Heart right ventricle (tissue), 16 donors: ENCODE data around the gene RCHY1. TPM values are rescaled to one million over a fixed set of nuclear protein-coding genes. Genes with fewer than 3 reads are reported as not detected.

ENCODE experiments used
- ATAC-seq, 8 donors: fragments of 200-7000 bp; cut with Tn5 transposase; one replicate each; pipeline ENCODE4 v1.9.1; 2020; ENCODE audit warnings: mild to moderate bottlenecking in 8 of 8, moderate library complexity in 8 of 8, moderate number of reproducible peaks in 1 of 8
- DNase-seq, 2 donors: peaks; one replicate each; pipeline ENCODE4 v3.0.0-alpha.2; 2020
- H3K27ac ChIP-seq, 10 donors: fragments of 200-600 bp; sonication (generic) in 2 of 10; one replicate each; pipeline versions ENCODE4 v1.5.0 to v1.8.0; 2020 to 2022; ENCODE audit warnings: mild to moderate bottlenecking in 3 of 10
- H3K27me3 ChIP-seq, 7 donors: fragments of 200-600 bp; one replicate each; pipeline ENCODE4 v1.8.0; 2021 to 2022; ENCODE audit warnings: mild to moderate bottlenecking in 2 of 7
- H3K36me3 ChIP-seq, 9 donors: fragments of 200-600 bp; sonication (generic) in 1 of 9; one replicate each; pipeline versions ENCODE4 v1.5.0 to v1.8.0; 2020 to 2022; ENCODE audit warnings: mild to moderate bottlenecking in 2 of 9
- H3K4me1 ChIP-seq, 9 donors: fragments of 200-600 bp; sonication (generic) in 1 of 9; one replicate each; pipeline versions ENCODE4 v1.5.0 to v1.8.0; 2020 to 2022; ENCODE audit warnings: mild to moderate bottlenecking in 4 of 9
- H3K4me3 ChIP-seq, 10 donors: fragments of 200-600 bp; sonication (generic) in 2 of 10; one replicate each; pipeline versions ENCODE4 v1.5.0 to v1.8.0; 2020 to 2022; ENCODE audit warnings: mild to moderate bottlenecking in 7 of 10, moderate library complexity in 2 of 10
- H3K9me3 ChIP-seq, 11 donors: fragments of 200-600 bp in 10 of 11; sonication (generic) in 2 of 11; one replicate each; pipeline versions ENCODE4 v1.5.0 to v1.8.0; 2013 to 2022; ENCODE audit warnings: mild to moderate bottlenecking in 2 of 11, control low read depth in 1 of 11, moderate library complexity in 1 of 11
- CTCF ChIP-seq, 9 donors: fragments of 200-600 bp; sonication (generic) in 2 of 9; IDR thresholded peaks; one replicate each; pipeline versions ENCODE4 v1.5.0 to v1.8.0; 2021 to 2022; ENCODE audit warnings: antibody characterized with exemption in 9 of 9, mild to moderate bottlenecking in 5 of 9, moderate library complexity in 1 of 9
- WGBS, 2 donors: extraction: QIAGEN DNeasy Blood & Tissue Kit; methylation state at CpG; one replicate each; pipeline ENCODE4 v1.1.7; 2013; ENCODE audit warnings: inconsistent platforms in 1 of 2; 5-methylcytosine and 5-hydroxymethylcytosine counted together
- intact Hi-C, 10 donors: fragments of 100-400 bp; cut with DNase I; formaldehyde crosslinking; loops; one replicate each; pipeline versions ENCODE4 v1.11.1 to v1.14.2; 2022
- polyA plus RNA-seq, 2 donors: library from polyadenylated mRNA; stranded (reverse); fragments of 200-250 nt; gene quantifications; one replicate each; pipeline ENCODE4 v1.2.3, GENCODE V29; 2013
- total RNA-seq, 10 donors: library from RNA; stranded (reverse); fragmentation: NEBNext Ultra II Directional in 3 of 10; extraction: Animal tissue kit (Norgen Biotek cat#: 25700) in 3 of 10; gene quantifications; one replicate each; pipeline versions ENCODE4 v1.2.1 to v1.2.4, GENCODE V29; 2021 to 2023
- donor health status: Arrhythmogenic right ventricular cardiomyopathy.
- donor health status: ischemic (EF 13 %, LVEDD 7.1; RV severe dilation, severe dysfunction).
- donor health status: healthy with polysubstance abuse.
- donor health status: DM: no; HTN: yes; CAD: no.
- donor health status: DM: no; HTN: no; CAD: no.
- donor health status: ischemic (EF 25% LVEDD 6.9; RV normal size, moderate dysfunction).
- donor health status: ischemic (EF 25% LVEDD 5.7; RV mildly dilated, moderate dysfunction).
- donor health status: healthy.
- donor health status: DM: yes; HTN: yes; CAD: no.
- donor health status: Ischemic cardiomyopathy.
- donor health status: ischemic (EF 35%, LVEDD 5.7; RV mildly dilated, moderate dysfunction).
- donor health status: nonischemic (EF 11% LVEDD 7.7; RV severe dilation, severe dysfunction).
- donor health status: DM: yes; HTN: yes; CAD: no.
- donor health status: PGD.
- donor health status: ischemic (EF 29% LVEDD 5.4; RV normal size, mild dysfunction).
- donor health status: nonischemic (EF 23%, LVEDD 6.1; RV moderate dilation, normal function).

RCHY1 gene
- total and polyA plus RNA-seq, 12 donors, result 15.5 to 62.0 (median 46.3) TPM

GRCh38 chr4:75496406-75496805 lies 17.8 kb downstream of the RCHY1 start:
- H3K27ac ChIP-seq, result no peak overlapping the region
- WGBS, 2 donors, result 96 to 98% methylated on average over 2 of the region's 2 CpGs
- H3K4me3 ChIP-seq, result no peak overlapping the region
- DNase-seq (no peak), ATAC-seq (no peak)
- no peaks in the 10 kb centered on the region for H3K27me3 ChIP-seq
- peaks cover 0 to 9% (median 0%) of the 10 kb centered on the region in 11 donors for H3K9me3 ChIP-seq
- intact Hi-C loops, result loop anchor here in 3 of 10 donors (10.0 kb wide), 1 partner anchor 622 kb away; no protein-coding TSS in a partner anchor
- H3K4me1 ChIP-seq, result peaks cover 0 to 37% (median 8%) of the 10 kb centered on the region in 9 donors
- H3K36me3 ChIP-seq, result peaks cover 0 to 92% (median 30%) of the 10 kb centered on the region in 9 donors
- no peak for TF ChIP-seq CTCF (IDR thresholded peaks at IDR 0.05)

- H3K27ac ChIP-seq, result peak overlapping the region in 1 of 10 donors; percentile 55
Measured at GRCh38 chr4:75495476-75495875, 18.7 kb downstream of the RCHY1 start.

GRCh38 chr4:75494563-75494962 lies 19.6 kb downstream of the RCHY1 start:
- Histone ChIP-seq H3K27ac (peak overlapping the region in 1 of 10 donors; percentile 40), H3K9me3 (peaks cover 0 to 9% (median 0%) of the 10 kb centered on the region in 11 donors), H3K36me3 (peaks cover 0 to 94% (median 29%) of the 10 kb centered on the region in 9 donors), H3K4me1 (peaks cover 0 to 37% (median 8%) of the 10 kb centered on the region in 9 donors), H3K4me3 (no peak overlapping the region), H3K27me3 (no peaks in the 10 kb centered on the region)
- ATAC-seq (peak in 7 of 8 donors; percentile 50 to 79 (median 64)), DNase-seq (no peak)
- no peak for TF ChIP-seq CTCF (IDR thresholded peaks at IDR 0.05)
- intact Hi-C loops, result loop anchor here in 3 of 10 donors (5.0 to 10.0 kb wide), 2 partner anchors 562 to 620 kb away; partner anchors contain the start of gene PARM1 (in 2 of the 3)
- 34 to 50% methylated on average over 1 of the region's 1 CpG for WGBS, 2 donors

More at GRCh38 chr4:75495476-75495875, 18.7 kb downstream of the RCHY1 start:
- Histone ChIP-seq H3K27me3 (no peaks in the 10 kb centered on the region), H3K4me3 (no peak overlapping the region), H3K4me1 (peaks cover 0 to 37% (median 8%) of the 10 kb centered on the region in 9 donors), H3K9me3 (peaks cover 0 to 9% (median 0%) of the 10 kb centered on the region in 11 donors), H3K36me3 (peaks cover 0 to 94% (median 25%) of the 10 kb centered on the region in 9 donors)
- ATAC-seq (no peak), DNase-seq (no peak)
- 86 to 88% methylated on average over 2 of the region's 2 CpGs for WGBS, 2 donors
- TF ChIP-seq CTCF (IDR thresholded peaks at IDR 0.05), result no peak
- intact Hi-C loops, result loop anchor here in 3 of 10 donors (10.0 kb wide), 1 partner anchor 621 kb away; no protein-coding TSS in a partner anchor

GRCh38 chr4:75490155-75490554 lies 24.0 kb downstream of the RCHY1 start:
- Histone ChIP-seq H3K27me3 (no peaks in the 10 kb centered on the region), H3K27ac (no peak overlapping the region), H3K4me1 (peaks cover 0 to 14% (median 4%) of the 10 kb centered on the region in 9 donors), H3K36me3 (peaks cover 0 to 95% (median 31%) of the 10 kb centered on the region in 9 donors), H3K9me3 (no peaks in the 10 kb centered on the region), H3K4me3 (no peak overlapping the region)
- DNase-seq (no peak), ATAC-seq (no peak)
- 70 to 71% methylated on average over 2 of the region's 2 CpGs for WGBS, 2 donors
- peak in 6 of 9 donors; percentile 20 to 51 (median 24) for TF ChIP-seq CTCF (IDR thresholded peaks at IDR 0.05)
- intact Hi-C loops, result loop anchor here in 3 of 10 donors (5.0 to 10.0 kb wide), 2 partner anchors 558 to 615 kb away; partner anchors contain the start of gene PARM1 (in 2 of the 3)
